Parathyroid adenoma (tissue), 2 donors: ENCODE measurements around the gene MAN2B1.
A peak's percentile ranks its signal among the peaks of the same experiment; 100 is the strongest.

Source experiments
- H2AFZ ChIP-seq: fragments of 300-600 bp; sonication (generic); one replicate; pipeline ENCODE4 v1.7.0; 2017; ENCODE audit warnings: antibody characterized with exemption, mild to moderate bottlenecking
- H3K27ac ChIP-seq: fragments of 300-600 bp; sonication (generic); one replicate; pipeline ENCODE4 v1.7.0; 2017
- H3K27me3 ChIP-seq: fragments of 300-600 bp; sonication (generic); one replicate; pipeline ENCODE4 v1.7.0; 2017; ENCODE audit warnings: low read length; ENCODE audit not compliant: control insufficient read depth, insufficient read depth
- H3K36me3 ChIP-seq: fragments of 300-600 bp; sonication (generic); one replicate; pipeline ENCODE4 v1.7.0; 2017; ENCODE audit warnings: low read length; ENCODE audit not compliant: control insufficient read depth, insufficient read depth
- H3K4me1 ChIP-seq: fragments of 300-600 bp; sonication (generic); one replicate; pipeline ENCODE4 v1.7.0; 2017; ENCODE audit warnings: control low read depth
- H3K4me2 ChIP-seq: fragments of 300-600 bp; sonication (generic); one replicate; pipeline ENCODE4 v1.7.0; 2017; ENCODE audit warnings: low read length
- H3K4me3 ChIP-seq: fragments of 300-600 bp; sonication (generic); one replicate; pipeline ENCODE4 v1.7.0; 2017; ENCODE audit warnings: low read depth, low read length
- H3K79me2 ChIP-seq: fragments of 300-600 bp; sonication (generic); one replicate; pipeline ENCODE4 v1.7.0; 2017; ENCODE audit warnings: control low read depth
- H3K9ac ChIP-seq: fragments of 300-600 bp; sonication (generic); one replicate; pipeline ENCODE4 v1.7.0; 2017; ENCODE audit warnings: mild to moderate bottlenecking
- H3K9me3 ChIP-seq: fragments of 300-600 bp; sonication (generic); one replicate; pipeline ENCODE4 v1.7.0; 2017; ENCODE audit warnings: low read length; ENCODE audit not compliant: control insufficient read depth
- CTCF ChIP-seq: fragments of 300-600 bp; sonication (generic); IDR thresholded peaks from one replicate; pipeline ENCODE4 v1.7.0; 2017; ENCODE audit warnings: antibody characterized with exemption, mild to moderate bottlenecking
- donor health status: primary hyperparathyroidism.

MAN2B1 gene

GRCh38 chr19:12642506-12642905, 24.0 kb downstream of the MAN2B1 start:
- Histone ChIP-seq H3K4me2 (no peak overlapping the region), H3K27me3 (no peaks in the 10 kb centered on the region), H3K4me1 (peaks cover 4% of the 10 kb centered on the region), H3K36me3 (no peaks in the 10 kb centered on the region), H3K9ac (no peak overlapping the region), H2AFZ (no peak overlapping the region), H3K79me2 (peaks cover 3% of the 10 kb centered on the region), H3K4me3 (no peak overlapping the region), H3K9me3 (no peaks in the 10 kb centered on the region), H3K27ac (no peak overlapping the region)
- TF ChIP-seq CTCF, result no peak

GRCh38 chr19:12641456-12641855, 25.1 kb downstream of the MAN2B1 start:
- H3K4me1 ChIP-seq, result peaks cover 3% of the 10 kb centered on the region
- no peak for TF ChIP-seq CTCF
- H3K79me2 ChIP-seq, result peaks cover 3% of the 10 kb centered on the region
- no peak overlapping the region for H3K4me2 ChIP-seq
- H3K27ac ChIP-seq, result no peak overlapping the region
- H2AFZ ChIP-seq, result no peak overlapping the region
- H3K27me3 ChIP-seq, result no peaks in the 10 kb centered on the region
- H3K9me3 ChIP-seq, result no peaks in the 10 kb centered on the region
- no peak overlapping the region for H3K4me3 ChIP-seq
- no peaks in the 10 kb centered on the region for H3K36me3 ChIP-seq
- no peak overlapping the region for H3K9ac ChIP-seq

GRCh38 chr19:12639901-12640613, 26.5 kb downstream of the MAN2B1 start:
- peak; percentile 78 for TF ChIP-seq CTCF
- H3K4me1 ChIP-seq, result peaks cover 3% of the 10 kb centered on the region
- no peaks in the 10 kb centered on the region for H3K9me3 ChIP-seq
- H3K9ac ChIP-seq, result peak overlapping the region; percentile 19
- no peak overlapping the region for H3K4me3 ChIP-seq
- H3K27ac ChIP-seq, result no peak overlapping the region
- peak overlapping the region; percentile 87 for H2AFZ ChIP-seq
- H3K36me3 ChIP-seq, result no peaks in the 10 kb centered on the region
- H3K4me2 ChIP-seq, result peak overlapping the region; percentile 60
- no peaks in the 10 kb centered on the region for H3K27me3 ChIP-seq
- peaks cover 3% of the 10 kb centered on the region for H3K79me2 ChIP-seq

GRCh38 chr19:12638611-12639182, 27.8 kb downstream of the MAN2B1 start:
- no peak overlapping the region for H2AFZ ChIP-seq
- TF ChIP-seq CTCF, result no peak
- H3K4me1 ChIP-seq, result peaks cover 3% of the 10 kb centered on the region
- H3K27me3 ChIP-seq, result no peaks in the 10 kb centered on the region
- H3K4me2 ChIP-seq, result no peak overlapping the region
- H3K79me2 ChIP-seq, result peaks cover 3% of the 10 kb centered on the region
- H3K9ac ChIP-seq, result no peak overlapping the region
- no peaks in the 10 kb centered on the region for H3K36me3 ChIP-seq
- H3K4me3 ChIP-seq, result no peak overlapping the region
- H3K9me3 ChIP-seq, result no peaks in the 10 kb centered on the region
- no peak overlapping the region for H3K27ac ChIP-seq

GRCh38 chr19:12636631-12637030, 29.9 kb downstream of the MAN2B1 start:
- H3K79me2 ChIP-seq, result peaks cover 3% of the 10 kb centered on the region
- H3K9ac ChIP-seq, result no peak overlapping the region
- TF ChIP-seq CTCF, result no peak
- H3K4me3 ChIP-seq, result no peak overlapping the region
- H3K4me1 ChIP-seq, result peaks cover 3% of the 10 kb centered on the region
- no peaks in the 10 kb centered on the region for H3K36me3 ChIP-seq
- H3K27ac ChIP-seq, result no peak overlapping the region
- H3K27me3 ChIP-seq, result no peaks in the 10 kb centered on the region
- H2AFZ ChIP-seq, result no peak overlapping the region
- no peak overlapping the region for H3K4me2 ChIP-seq
- no peaks in the 10 kb centered on the region for H3K9me3 ChIP-seq
